GM18873 (cell line): ENCODE data around the gene ATRNL1.
"Not testable (repeated sequence)": the region's sequence is repeated elsewhere in the genome, so short reads cannot be mapped to it uniquely, and the experiment has no call there.

Source experiments
- ATAC-seq: cut with Tn5 transposase; IDR thresholded peaks from one replicate; pipeline ENCODE4 v1.9.1; 2021; ENCODE audit warnings: mild to moderate bottlenecking, moderate library complexity, moderate number of reproducible peaks; ENCODE audit not compliant: unreplicated experiment, low FRiP score

The ATRNL1 gene

DNA sequence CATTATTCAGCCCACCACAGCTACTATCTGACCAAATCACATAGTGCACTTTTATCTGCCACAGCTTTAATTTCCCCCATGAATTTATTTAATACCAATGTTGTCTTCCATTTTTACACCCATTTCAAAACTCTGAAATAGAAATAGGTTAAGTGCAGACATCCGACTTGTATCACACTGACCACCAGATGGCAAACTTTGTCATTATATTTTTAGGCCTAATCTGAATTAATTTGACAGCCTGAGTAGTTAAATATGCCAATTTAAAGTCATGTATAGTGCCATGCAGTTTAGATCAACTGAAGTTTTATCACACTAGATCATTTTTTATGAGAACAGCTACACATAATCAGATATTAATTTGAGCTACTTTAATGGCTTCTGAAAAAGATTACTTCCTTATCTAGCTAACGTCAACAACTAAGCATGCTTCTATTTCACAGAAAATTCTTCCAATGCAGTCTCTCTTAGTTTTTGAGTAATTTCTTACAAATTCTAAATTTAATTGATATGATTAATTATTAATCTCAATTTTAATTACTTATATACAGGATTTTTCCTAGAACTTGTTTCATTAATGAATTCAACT lies 613.4 kb downstream of the ATRNL1 start:
- no peak for ATAC-seq

- no peak for ATAC-seq
These were observed 617.0 kb downstream of the ATRNL1 start for GRCh38 chr10:115710136-115710535.

DNA sequence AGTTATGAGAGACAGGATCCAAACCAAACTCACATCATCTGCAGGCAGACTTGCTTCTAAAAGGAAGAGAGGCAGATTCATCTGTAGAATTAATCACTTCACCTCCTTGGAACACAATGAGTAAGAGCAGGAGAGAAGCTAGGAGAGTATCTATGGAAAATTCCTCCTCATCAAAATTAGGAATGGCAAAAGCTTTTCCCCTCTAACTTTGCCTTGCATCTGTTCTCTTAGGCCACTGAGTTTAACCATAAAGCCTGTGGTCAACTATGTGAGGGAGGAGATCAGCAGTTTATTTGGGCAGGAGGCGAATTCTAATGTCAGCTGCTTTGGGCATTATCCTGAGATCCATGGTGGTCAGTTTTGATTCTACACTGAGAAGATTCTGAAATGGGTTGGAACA lies 618.1 kb downstream of the ATRNL1 start:
- ATAC-seq: no peak

GRCh38 chr10:115720121-115720520 lies 627.0 kb downstream of the ATRNL1 start:
- ATAC-seq: no peak

- ATAC-seq: no peak
These were observed 634.0 kb downstream of the ATRNL1 start for GRCh38 chr10:115727129-115727528.

GRCh38 chr10:115744089-115744488 lies 650.9 kb downstream of the ATRNL1 start:
- ATAC-seq: no peak

- no peak for ATAC-seq
These were observed 652.8 kb downstream of the ATRNL1 start for GRCh38 chr10:115745943-115746342.

DNA sequence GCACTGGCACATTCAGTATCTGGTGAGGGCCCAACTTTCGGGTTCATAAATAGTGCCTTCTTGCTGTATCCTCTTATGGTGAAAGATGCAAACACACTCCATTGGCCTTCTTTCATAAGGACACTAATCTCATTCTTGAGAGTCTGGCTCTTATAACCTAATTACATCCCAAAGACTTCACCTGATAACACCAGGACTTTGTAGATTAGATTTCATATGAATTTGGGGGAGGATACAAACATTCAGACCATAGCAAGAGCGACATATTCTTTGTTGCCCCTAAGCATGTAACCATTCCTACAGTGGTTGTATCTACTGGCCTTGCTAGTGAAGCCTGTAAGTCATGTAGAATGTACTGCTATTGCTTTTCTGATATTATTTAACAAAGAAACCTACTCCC lies 654.6 kb downstream of the ATRNL1 start:
- no peak for ATAC-seq

DNA sequence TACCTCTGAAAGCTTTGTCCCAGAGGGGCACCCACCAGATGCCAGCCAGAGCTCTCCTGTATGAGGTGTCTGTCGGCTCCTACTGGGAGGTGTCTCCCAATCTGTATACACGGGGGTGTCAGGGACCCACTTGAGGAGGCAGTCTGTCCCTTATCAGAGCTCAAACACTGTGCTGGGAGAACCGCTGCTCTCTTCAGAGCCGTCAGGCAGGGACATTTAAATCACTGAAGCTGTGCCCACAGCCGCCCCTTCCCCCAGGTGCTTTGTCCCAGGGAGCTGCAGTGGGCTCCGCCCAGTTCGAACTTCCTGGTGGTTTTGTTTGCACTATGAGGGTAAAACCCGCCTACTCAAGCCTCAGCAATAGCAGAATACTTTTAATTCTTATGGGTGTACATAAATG lies 665.3 kb downstream of the ATRNL1 start:
- not testable (repeated sequence) for ATAC-seq

DNA sequence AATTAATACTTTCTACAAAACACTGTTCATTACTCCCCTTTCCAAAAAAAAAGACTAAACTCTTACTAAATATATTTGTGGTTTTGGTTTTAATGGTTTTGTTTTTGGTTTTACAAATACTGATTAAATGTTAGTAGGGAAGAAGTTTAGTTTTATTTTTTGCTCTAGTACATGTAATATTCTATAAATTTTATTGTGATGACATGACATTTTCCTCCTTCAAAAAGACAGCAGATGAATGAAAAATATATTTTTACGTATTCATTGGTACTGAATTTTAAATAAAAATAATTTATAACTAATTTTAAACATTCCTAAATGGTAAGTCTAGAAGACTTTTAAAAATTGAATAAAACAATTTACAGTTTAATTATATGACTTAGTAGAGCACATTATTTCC lies 667.0 kb downstream of the ATRNL1 start:
- no peak for ATAC-seq

DNA sequence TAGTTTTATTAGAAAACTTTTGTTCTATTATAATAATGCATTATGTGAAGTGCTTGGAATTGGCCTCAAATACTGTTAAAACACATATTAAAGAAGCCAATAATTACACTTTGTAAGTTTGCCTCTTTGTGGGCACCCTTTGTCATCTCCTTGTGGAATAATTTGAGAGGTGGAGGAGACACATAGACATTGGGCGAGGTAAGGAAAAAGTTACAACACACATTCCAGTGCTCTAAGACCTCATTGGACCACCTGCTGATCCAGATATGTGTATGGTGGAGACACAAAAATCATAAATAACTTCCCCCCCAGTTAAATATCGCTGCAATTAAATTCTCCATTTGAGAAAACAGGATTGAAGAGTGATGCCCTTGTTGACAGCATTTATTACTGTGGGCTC lies 668.0 kb downstream of the ATRNL1 start:
- no peak for ATAC-seq

- ATAC-seq: no peak
These were observed 668.9 kb downstream of the ATRNL1 start for GRCh38 chr10:115762029-115762428.

DNA sequence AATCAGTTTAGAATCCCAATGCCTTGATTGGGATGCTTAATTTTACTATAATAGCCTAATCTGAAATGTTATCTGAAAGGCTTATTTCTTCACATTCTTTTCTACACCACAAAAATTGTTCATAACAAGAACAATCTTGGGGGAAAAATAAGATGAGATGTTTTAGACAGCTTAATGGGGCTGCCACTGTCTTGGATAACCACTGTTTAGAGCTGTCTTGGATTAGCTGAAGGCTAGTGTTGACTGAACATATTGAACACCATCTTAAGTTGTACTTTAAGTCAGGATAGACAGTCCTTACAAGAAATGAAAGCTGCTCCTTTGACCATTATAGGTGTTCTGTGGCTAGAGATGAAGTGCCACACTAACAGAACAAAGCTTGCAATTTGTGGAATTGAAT lies 678.6 kb downstream of the ATRNL1 start:
- ATAC-seq: no peak

DNA sequence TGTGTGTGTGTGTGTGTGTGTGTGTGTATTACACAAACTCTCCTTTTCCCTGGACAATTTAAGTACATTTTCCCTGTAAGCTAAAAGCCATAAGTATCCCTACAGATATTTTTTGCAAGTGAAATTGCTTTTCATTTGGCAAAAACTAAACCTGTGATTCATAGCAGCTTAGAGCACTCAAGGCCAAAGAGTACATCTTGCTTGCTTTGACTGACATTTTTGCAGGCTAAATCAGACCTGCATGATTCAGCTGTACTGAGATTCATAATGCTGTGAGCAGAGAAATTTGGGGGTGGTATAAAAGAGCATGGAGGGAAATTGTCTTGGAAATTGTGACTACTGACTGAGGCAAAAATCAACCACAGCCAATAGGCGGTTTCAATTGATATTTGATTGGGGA lies 679.4 kb downstream of the ATRNL1 start:
- ATAC-seq: no peak

DNA sequence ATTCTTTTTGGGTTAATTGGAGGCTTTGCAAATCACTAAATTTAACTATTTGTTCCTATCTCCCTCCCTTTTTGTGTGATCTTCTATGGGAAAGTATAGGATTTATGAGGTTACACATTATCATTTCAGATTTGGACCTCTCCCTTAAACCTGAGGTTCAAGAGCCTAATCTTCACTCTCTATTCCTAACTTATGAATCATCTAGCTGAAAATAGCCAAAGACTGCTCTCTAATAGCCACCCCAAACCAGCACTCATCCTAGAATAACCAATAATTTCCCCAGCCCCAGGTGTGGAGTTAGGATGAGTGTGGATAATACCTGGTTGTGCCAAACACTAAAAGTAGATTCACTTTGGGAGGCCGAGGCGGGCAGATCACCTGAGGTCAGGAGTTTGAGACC lies 680.7 kb downstream of the ATRNL1 start:
- ATAC-seq: no peak

DNA sequence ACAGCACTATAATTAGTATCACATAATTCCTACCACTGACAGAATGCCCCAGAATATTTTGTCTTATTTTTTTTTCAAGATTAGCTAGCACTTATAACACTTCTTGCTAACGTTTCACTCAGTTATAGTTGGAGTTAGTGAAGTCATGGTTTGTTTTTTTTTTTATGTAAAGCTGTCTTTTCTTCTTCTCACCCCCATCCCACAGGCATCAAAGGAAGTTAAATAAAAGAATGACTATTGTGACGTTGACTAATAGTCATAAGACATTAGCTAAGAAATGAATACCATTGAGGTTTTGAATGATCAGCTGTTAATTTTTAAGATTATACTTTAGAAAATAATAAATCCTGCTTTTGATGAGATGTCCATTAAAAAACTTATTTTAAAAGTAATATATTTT lies 681.6 kb downstream of the ATRNL1 start:
- ATAC-seq: no peak

DNA sequence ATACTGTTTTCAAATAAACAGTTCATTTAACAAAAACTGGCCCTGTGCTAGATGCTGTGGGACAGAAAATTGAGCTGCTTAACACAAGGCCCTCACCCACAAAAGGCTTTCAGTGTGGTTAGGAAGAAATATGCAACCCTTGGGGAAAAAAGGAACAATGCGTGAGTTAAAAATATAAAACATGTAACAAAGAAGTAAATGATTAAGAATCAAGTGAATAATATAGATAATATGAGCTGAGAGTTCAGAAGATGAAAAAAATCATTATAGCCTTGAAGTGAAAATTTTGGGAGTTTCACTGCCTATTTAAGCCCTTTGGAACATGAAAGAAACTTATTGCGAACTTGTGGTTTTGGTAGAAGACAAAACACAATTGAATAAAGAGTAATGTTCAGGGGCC lies 684.5 kb downstream of the ATRNL1 start:
- ATAC-seq: no peak

DNA sequence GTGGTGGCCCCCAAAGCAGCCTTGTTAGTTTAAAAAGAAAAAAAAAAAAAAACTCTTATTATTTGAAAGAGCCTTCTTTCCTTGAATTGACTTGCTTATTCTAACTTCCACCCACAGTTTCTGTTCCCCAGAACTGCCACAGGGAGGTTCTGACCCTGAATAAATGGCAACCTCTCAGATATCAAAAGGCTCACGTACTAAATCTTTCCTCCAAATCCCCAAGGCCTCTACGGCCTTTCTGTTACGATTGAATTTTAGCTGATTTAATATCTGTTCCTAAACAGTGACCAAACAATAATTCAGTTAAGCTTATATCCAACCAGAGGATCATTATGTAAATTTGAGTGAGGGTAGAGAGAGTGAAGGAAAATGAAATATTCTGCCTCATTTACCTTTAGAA lies 697.1 kb downstream of the ATRNL1 start:
- ATAC-seq: no peak

DNA sequence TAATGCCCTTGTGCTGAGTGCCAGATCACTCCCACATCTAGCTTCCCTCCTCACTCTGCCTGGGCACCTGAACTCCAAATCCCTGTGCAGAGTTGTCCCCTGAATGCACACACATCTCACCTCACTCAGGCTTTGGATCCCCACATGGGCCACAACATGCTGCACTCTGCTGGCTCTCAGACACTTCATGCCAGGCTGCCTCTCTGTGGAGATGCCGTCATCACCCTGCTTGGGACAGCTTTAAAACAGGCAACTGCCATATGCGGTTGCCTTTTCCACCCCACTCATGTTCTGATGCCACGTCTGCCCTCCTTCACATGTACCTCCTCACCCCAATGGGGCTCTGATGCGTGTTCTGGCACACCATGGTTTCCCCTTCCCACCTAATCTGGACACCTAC lies 702.8 kb downstream of the ATRNL1 start:
- ATAC-seq: no peak

DNA sequence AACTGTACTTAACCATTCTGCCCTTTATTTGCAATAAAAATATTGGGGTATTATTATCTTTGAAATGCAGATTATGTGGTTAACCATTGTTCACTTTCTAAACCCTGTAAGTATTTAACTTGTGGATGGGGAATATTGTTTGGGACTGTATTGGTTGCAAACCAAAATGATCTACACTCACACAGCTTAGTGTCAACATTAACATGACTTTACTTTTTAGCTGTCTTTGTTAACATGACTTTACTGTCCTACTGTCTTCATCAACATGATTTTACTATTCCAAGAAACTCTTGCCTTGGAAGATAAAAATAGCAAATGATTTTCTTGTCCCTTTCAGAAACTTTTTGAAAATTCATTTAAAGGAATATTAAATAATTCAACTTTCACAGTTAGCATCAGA lies 708.3 kb downstream of the ATRNL1 start:
- ATAC-seq: no peak

DNA sequence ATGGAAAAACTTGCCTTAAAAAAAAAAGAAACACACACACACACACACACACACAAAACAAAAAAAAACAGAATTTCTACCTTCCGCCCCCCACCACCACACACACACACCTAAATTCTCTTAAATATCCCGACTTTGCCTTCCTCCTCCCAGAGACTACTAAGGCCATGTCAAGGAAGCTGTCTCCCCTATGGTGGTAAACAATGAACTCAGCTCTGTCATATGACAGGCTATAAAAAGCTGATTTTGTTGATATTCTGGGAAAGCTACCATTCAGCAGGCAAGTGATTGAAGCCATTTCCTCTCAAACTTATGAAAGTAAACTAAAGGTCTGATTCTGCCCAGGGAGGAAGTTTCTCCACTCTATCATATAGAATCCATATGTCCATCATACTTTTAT lies 708.8 kb downstream of the ATRNL1 start:
- no peak for ATAC-seq

DNA sequence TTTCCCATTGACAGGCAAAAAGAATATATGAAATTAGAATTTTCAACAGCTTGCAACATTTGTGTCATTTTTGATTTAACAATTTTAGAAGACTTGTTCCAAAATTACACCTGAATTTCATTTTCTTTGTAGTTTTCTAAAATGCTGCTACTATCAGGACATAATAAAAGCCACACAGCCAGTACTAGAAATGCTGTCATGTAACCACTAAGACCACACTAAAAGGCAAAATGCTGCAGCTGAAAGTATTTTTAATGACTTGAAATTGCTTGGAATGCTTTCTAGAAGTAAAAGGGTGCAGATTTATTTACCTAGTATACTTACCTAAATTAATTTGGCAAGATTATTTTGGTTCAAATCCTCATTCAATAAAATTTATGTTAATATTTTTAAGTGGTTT lies 709.7 kb downstream of the ATRNL1 start:
- ATAC-seq: no peak

GRCh38 chr10:115814542-115814941 lies 721.4 kb downstream of the ATRNL1 start:
- ATAC-seq: no peak
